ENCODE measurements around the gene TLE5.

The TLE5 gene

GRCh38 chr19:3062165-3063105 lies at the start of gene TLE5:
TSS of gene TLE5 (minus strand) at chr19:3062495. CDS start at chr19:3062200, 295 bp downstream.
- peak; percentile 48 for DNase-seq

GRCh38 chr19:3111586-3112247 lies 49.4 kb upstream of the TLE5 start:
- DNase-seq, result no peak

- no peak for DNase-seq
Measured at GRCh38 chr19:3110126-3110825, 48.0 kb upstream of the TLE5 start.

DNA sequence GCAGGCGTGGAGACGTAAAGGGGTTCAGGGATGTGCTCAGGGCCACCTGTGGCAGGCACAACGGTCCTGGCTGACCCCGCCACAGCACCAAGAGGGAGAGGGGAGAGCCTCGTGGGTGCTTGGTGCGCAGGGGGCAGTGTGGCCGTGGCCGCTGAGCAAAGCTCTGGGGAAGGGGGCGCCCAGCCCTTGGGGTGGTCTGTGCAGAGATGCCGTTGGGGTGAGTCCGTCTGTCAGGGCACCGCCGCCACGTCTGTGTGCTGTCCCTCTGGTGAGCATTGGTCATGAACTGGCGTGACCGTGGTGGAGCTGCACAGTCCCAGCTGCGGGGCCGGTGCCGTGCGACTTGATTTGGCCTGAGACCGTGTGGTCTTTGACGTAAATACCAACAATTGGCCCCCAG lies 47.2 kb upstream of the TLE5 start:
- no peak for DNase-seq

- DNase-seq, result peak; percentile 43
Measured at GRCh38 chr19:3108775-3109174, 46.5 kb upstream of the TLE5 start.

DNA sequence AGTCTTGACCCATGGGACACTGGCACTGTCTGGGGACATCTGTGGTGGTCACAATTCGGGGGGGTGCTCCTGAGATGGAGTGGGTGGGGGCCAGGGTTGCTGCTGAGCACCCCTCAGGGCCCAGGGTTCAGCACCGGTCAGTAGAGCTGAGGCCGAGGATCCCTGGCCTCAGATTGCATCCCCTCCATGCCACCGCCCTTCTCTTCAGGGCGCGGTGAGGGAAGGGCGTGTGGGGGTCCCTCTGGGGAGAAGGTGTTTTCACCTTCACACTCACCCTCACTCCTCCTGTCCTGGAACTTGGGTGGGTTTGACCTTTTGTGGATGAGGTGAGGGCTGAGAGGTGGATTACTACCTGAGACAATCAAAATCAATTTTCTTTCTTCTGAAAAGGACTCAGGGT lies 45.4 kb upstream of the TLE5 start:
- no peak for DNase-seq

GRCh38 chr19:3106509-3107141 lies 44.3 kb upstream of the TLE5 start:
- DNase-seq, result no peak

DNA sequence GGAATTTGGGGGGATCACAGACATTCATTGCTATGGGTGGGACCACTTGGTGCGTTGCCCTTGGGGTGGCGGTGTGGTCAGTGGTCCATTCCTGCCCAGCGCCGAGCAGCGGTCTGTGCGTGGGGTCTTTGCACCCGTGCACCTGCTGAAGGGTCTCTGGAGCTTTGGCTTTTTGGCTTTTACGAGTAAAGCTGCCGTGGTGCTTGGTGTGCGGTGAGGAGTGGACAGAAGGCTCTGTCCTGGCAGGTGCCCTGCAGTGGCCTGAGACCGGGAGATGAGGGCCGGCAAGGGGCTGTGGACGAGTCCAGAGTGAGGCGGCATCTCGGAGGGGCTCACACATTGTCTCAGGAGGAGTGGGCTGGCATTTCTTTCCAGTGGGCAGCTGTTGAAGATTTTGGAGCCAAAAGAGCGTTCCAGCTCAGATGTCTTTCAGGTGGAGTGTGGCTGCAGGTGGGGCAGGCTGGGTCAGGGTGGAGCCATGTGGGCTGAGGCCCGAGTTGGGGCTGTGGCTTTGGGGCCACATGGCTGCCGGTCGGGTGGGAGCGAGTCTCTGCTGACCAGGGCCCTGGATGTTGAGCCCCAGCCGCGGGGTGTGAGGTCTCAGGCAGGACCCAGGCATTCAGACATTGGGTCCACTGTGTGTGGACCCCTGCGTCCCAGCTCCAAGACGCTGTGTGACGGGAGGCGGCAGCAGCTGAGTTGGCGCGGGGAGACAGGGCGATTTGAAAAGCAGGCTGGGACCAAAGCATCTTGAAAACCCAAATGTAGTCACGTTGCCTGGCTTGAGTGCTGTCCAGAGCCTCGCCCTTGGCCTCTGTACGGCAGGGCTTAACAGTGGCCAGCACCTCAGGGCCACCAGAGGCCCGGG lies 43.6 kb upstream of the TLE5 start:
- no peak for DNase-seq

- no peak for DNase-seq
Measured at GRCh38 chr19:3104708-3104983, 42.4 kb upstream of the TLE5 start.

DNA sequence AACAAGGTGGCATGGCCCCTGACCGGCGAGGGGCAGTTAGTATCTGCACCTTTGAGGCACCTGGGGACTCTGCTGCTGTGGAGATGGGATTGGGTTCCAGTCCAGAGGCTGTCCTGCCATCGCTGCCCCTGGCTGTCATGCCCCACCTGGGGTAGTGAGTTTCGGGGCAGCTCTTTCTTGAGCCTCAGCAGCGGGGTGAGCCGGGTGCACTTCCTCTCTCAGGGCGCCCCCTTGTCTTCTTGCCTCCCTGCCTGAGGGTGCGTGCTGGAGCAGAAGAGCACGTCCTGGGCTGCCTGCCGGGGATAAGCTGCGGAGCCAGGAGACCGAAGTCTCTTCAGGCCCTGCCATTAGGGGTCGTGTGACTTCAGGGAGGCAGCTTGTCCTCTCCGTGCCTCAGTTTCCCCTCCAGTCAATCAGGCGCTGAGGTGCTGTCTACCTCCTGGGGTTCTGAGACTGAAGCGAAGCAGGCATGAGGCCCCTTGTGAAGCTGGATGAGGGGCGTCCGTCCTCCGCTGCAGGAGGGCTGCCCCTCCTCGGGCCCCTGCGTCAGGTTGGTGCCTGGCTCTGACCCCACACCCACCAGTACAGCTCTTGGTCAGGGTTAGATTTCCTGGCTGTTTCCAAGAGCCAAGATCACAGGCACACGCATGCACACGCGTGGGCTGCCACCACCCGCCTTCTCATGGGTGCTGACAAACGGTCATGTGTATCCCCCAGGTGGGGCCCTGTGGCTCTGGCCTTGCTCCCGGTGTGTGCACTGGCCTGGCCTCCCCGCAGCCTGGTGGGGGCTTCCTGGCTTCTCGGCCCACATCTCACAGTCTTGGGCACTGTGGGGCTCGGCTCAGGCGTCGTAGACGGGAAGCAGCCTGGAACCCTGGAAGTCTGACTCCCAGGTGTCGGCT lies 40.2 kb upstream of the TLE5 start:
- no peak for DNase-seq

DNA sequence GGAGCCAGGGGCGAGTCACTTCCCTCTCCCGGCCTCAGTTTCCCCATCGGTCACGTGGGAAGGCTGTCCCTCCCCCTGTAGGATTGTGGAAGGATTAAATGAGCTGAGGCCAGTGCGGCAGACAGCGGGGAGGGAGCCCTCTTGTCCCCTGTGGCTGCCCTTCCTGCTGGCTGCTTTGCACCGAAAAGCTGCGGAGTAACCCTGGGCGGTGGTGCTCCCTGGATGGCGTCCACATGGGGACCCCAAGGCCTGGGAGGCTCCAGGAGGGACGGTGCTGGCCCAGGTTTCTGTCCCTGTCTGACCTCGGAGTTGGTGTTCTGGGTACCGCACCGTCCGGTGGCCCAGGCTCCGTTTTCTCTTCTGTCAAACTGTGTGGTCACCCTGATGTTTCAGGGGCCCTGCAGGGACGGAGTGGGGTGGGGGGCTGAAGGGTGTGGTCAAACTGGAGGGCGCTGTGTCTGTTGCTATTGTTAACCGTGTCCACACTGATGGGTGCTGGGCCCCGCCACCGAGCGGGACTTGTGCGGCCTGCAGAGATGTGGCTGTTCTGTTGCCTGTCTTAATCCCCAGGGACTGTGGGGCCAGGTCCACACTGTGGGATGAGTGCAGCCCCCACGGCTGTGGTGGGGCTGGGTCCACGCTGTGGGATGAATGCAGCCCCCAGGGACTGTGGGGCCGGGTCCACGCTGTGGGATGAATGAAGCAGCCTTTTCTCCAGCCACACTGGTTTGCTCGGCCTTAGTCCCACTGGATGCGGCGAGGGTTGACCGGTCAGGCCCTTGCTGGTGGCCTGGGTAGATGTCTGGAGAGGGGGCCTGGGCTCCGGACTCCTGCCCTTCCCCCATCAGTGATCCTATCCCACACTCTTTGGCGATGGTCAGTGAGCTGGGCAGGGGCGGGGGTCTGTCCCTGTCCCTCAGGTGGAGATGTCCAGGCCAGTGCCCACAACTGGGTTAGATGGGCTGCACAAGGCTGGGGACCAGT lies 38.7 kb upstream of the TLE5 start:
- no peak for DNase-seq

DNA sequence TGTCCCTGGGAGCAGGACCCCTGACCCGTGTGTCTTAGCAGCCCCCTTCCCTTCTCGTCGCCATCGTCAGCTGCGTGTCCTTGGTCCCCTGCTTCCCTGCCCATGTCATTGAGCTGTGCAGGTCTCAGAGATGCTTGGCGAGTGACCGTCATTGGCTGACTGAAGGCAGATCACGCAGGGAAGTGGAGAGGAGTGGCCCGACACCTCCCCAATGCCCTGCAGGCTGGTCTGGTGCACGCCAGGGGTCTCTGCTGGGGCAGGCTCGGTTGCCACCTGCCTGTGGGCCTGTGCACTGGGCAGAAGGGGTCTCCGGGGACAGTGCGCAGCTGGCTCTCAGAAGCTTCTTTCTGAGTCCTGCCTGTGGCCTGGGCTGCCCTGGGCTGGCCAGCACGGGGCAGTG lies 38.0 kb upstream of the TLE5 start:
- DNase-seq, result no peak

DNA sequence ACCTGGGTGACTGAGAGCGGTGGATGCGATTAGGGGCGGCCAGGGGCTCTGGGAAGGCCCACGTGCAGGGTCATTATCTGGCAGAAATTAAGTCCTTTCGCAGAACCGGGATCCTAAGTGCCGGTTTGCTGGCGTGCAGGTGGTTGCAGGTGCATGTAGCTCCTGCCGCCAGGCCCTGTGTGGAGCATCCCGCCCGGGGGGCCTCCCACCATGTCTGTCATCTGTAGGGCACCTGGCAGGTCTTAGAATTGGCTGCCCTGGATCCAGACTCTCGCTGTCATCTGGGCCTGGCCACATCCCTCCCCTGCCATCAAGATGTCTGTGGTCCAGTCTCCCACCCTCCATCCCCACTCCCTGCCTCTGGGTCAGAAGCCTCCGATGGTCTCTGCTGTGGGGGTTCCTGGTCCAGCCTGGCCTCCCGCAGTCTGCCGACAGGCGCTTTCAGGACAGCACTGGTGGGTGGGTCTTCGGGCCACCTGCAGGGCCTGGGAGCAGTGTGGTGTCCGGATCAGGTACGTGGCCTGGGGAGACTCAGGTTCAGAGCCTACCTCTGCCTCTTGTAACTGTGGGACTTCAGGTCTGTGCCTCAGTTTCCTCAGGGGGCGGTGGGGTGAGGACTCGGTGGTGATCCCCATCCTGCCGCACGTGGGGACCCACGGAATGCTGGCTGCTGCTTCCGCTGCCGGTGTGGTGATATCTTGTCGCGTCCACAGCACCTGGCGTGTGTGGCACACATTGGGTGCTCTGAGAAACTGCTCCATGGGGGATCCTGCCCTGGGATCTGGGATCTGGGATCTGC lies 37.3 kb upstream of the TLE5 start:
- peak; percentile 73 for DNase-seq

DNA sequence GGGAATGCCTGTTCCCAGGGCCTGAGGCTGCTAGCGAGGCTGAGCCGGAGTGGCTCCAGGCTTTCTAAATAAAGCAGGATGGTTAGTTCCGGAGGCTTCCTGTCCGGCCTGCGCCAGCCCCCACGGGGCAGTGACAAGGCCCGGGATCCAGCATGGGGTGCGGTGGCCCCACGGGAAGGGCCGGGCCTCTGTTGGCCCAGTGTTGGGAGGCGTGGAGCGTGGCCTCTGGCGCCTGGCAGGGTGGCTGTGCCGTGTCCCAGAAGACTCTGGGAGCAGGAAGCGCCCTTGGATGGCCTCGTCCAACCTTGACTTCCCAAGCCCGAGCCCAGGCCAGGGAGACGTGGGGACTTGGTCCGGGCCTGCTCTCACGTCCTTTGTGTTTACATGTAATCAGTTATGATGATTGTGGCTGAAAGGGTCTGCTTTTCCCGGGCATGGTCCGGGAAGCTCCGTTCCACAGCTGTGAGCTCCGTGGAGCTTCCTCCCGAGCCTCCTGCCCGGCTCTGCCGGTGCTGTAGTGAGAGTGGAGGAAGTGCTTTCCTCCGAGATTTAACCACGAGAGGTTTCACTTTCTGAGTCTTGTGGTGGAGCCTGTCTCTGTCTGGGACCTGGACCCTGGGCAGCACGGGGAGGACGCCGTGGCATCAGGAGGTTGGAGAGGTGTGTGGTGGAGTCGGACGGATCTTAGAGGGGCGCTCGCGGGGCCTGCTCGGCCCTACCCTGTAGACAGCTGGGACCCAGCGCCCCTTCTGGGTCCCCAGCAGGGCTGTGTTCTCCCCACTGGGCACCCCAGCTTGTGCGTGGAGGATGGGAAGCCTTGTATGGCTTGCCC lies 36.4 kb upstream of the TLE5 start:
- no peak for DNase-seq

- no peak for DNase-seq
Measured at GRCh38 chr19:3098141-3098514, 35.8 kb upstream of the TLE5 start.

GRCh38 chr19:3097442-3097871 lies 35.2 kb upstream of the TLE5 start:
- no peak for DNase-seq

DNA sequence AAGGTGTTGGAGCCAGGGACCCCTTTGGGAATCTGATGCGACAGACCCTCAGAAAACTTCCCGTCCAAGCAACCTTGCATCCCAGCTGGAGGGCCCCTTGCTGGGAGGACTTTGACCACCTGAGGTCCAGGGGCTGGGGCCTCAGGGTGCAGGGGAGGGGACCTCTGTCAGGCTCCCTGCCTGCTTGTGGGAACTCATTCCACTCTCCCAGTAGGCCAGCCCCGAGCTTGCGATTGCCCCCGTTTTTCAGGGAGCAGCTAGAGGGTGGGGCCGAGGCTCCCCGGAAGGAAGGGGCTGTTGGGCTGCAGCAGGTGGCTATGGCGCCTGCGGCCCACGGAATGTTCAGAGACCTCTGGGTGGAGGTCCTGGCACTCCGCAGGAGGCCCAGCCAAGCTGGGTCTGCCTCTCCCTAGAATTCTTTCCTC lies 34.6 kb upstream of the TLE5 start:
- DNase-seq, result no peak

DNA sequence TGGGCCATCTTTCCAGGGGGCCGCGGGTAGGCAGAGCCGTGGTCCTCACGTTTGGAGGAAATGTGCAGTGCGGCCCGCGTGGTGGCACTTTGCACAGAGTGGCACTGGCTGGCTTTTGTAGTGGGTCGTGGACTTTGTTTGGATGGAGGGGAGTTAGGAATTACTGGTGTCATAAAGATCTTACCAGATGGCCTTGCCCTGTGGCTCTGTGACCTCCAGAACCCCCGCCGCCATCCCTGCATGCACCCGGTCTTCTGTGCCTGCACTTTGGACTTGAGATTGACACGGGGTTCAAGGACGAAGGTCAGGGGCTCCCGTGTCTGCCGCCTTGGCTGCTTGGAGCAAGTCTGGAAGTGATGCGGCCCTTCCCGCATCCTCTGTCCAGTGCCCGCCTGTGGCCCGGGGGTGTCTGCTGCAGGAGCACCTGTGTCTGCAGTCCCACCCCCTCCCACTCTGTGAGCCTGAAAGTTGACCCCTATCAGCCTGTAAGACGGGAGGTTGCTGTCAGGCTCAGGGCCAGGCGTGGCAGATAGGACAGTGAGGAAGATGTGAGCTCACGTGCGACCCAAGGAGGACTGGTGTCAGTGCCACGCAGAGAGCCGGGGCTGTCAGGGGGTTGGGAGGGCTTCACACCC lies 34.1 kb upstream of the TLE5 start:
- no peak for DNase-seq

Measured in NCI-H146 (cell line).